Epithelial cell of alveolus of lung (primary cell): ENCODE measurements around the gene DGCR8. TPM values are rescaled to one million over a fixed set of nuclear protein-coding genes. Genes with fewer than 3 reads are reported as not detected.

Source experiments
- total RNA-seq: library from RNA; depleted of rRNA; stranded (reverse); fragments of >200 nt; gene quantifications from 2 replicates; pipeline ENCODE4 v1.2.1, GENCODE V29; 2015

Gene DGCR8
- 12.8 and 13.6 TPM in 2 replicates for total RNA-seq

GRCh38 chr22:20079745-20080444 lies at the start of gene DGCR8:
Gene DGCR8 (plus strand): TSS chr22:20080241. CDS start chr22:20085964, 5,723 bp downstream.

GRCh38 chr22:20115691-20116375 lies 35.8 kb downstream of the DGCR8 start, which contains the start of gene RANBP1:
Gene RANBP1 (plus strand): TSS chr22:20116104. CDS start chr22:20116185, 81 bp downstream.

GRCh38 chr22:20116951-20117632 lies 37.1 kb downstream of the DGCR8 start, which contains the start of gene TRMT2A:
Gene TRMT2A (minus strand): TSS chr22:20117226. CDS start chr22:20116906, 320 bp downstream.

GRCh38 chr22:20131597-20131858 lies 51.5 kb downstream of the DGCR8 start, which contains the start of gene ZDHHC8:
Gene ZDHHC8 (plus strand): TSS chr22:20131804. CDS start chr22:20131948, 144 bp downstream.

DNA sequence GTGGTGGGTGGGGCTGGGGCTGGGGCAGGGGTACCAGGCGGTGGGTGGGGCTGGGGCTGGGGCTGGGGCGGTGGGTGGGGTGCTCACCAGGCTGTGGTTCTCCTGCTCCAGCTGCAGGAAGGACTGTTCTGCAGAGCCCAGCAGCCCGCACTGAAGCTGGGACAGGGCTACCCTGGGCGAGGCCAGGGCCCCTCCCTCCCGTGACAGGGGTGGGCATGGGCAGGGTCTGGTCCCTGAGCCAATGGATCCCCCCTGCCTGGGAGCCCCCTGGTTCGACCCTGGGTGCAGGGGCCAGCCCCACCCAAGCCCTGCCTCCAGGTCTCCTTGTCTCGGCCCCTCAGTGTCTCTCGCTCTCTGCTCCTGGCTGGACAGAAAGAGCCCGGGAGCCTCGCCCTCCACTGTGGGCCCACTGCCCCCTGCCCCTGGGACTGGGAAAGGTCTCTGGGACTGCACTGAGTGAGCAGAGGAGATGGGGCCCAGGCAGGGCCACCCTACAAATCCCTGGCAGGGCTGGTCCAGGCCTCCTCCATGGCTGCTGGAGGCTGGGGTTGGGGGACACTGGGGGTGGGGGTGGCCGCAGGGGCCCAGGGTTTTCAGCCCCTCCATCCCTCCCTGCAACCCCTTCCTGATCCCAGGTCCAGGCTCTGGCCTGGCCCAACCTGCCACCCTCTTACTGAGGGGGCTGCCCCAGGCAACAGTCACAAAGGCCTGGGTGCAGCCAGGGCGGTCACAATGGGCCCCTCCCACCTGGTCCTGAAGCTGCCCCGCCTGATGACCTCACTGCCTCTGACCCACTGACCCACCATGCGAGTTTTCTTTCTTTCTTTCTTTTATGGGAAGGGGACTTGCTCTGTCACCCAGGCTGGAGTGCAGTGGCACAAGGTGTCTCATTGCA lies 70.6 kb downstream of the DGCR8 start, which contains the start of gene CCDC188:
Gene CCDC188 (minus strand): TSS at position 675 of the 895 bp plus-strand sequence. CDS start 69 bp downstream, at position 606.

Other genes starting within 250 kb of the DGCR8 start
- 10.9 and 13.6 TPM in 2 replicates for gene GNB1L, start 225.4 kb upstream of the DGCR8 start, total RNA-seq
- 11.1 and 12.2 TPM in 2 replicates for gene RTL10, start 225.4 kb upstream of the DGCR8 start, total RNA-seq
- 279 and 286 TPM in 2 replicates for gene COMT, start 138.5 kb upstream of the DGCR8 start, total RNA-seq
- 14.9 and 21.2 TPM in 2 replicates for gene TXNRD2, start 138.4 kb upstream of the DGCR8 start, total RNA-seq
- 8.8 and 13.3 TPM in 2 replicates for gene ARVCF, start 63.4 kb upstream of the DGCR8 start, total RNA-seq
- gene TANGO2, start 59.1 kb upstream of the DGCR8 start, total RNA-seq = 19.1 and 20.1 TPM in 2 replicates
- 251 and 446 TPM in 2 replicates for gene RANBP1, start 35.9 kb downstream of the DGCR8 start, total RNA-seq
- gene TRMT2A, start 37.0 kb downstream of the DGCR8 start, total RNA-seq = 31.0 and 34.6 TPM in 2 replicates
- gene ZDHHC8, start 51.6 kb downstream of the DGCR8 start, total RNA-seq = 13.8 and 33.9 TPM in 2 replicates
- gene CCDC188, start 70.8 kb downstream of the DGCR8 start, total RNA-seq = not detected in 2 replicates
- 0.32 and 0.91 TPM in 2 replicates for gene RTN4R, start 188.1 kb downstream of the DGCR8 start, total RNA-seq
- 65.7 and 76.7 TPM in 2 replicates for gene DGCR6L, start 239.8 kb downstream of the DGCR8 start, total RNA-seq